H1 (cell line): ENCODE data around the gene ANKRD12. TPM values are rescaled to one million over a fixed set of nuclear protein-coding genes. Genes with fewer than 3 reads are reported as not detected.

Source experiments
- CTCF ChIA-PET: fragments of 300-600 bp; sonication (Branson Sonifier 250); formaldehyde crosslinking; loops from one replicate; lab custom pipeline; 2021; ENCODE audit not compliant: partially characterized antibody; lab: Charles Lee
- POLR2A ChIA-PET: fragments of 300-600 bp; sonication (Branson Sonifier 250); formaldehyde crosslinking; loops from one replicate; lab custom pipeline; 2021; ENCODE audit warnings: inconsistent platforms; ENCODE audit not compliant: partially characterized antibody; lab: Charles Lee
- DNase-seq, 2 experiments: peaks; one replicate each; pipeline versions ENCODE4 v3.0.0 to v3.0.0-alpha.2; 2010 to 2022; ENCODE audit warnings: low spot score in 2 of 2, low read depth in 1 of 2, mixed read lengths in 1 of 2
- FAIRE-seq: peaks from 2 replicates; lab custom pipeline; 2011; peaks lifted over from hg19 to GRCh38; lab: Jason Lieb, UNC
- H2AFZ ChIP-seq: 2 replicates; pipeline ENCODE4 v1.8.1; 2012; ENCODE audit warnings: low read length, inconsistent platforms
- H2AK5ac ChIP-seq: 2 replicates; pipeline ENCODE4 v1.6.1; 2013; ENCODE audit warnings: low read depth, low read length
- H2BK120ac ChIP-seq: replicated peaks from 2 replicates; pipeline ENCODE3; 2013; ENCODE audit warnings: low read depth, low read length, inconsistent platforms
- H2BK12ac ChIP-seq: 2 replicates; pipeline ENCODE4 v1.6.1; 2013; ENCODE audit warnings: low read depth, low read length
- H2BK15ac ChIP-seq: 2 replicates; pipeline ENCODE4 v1.6.1; 2013; ENCODE audit warnings: low read length
- H2BK20ac ChIP-seq: 2 replicates; pipeline ENCODE4 v1.6.1; 2013; ENCODE audit warnings: low read length
- H2BK5ac ChIP-seq: 2 replicates; pipeline ENCODE4 v1.6.1; 2013; ENCODE audit warnings: low read depth, low read length
- H3K14ac ChIP-seq: 2 replicates; pipeline ENCODE4 v1.6.1; 2013; ENCODE audit warnings: inconsistent platforms; ENCODE audit not compliant: insufficient read length
- H3K18ac ChIP-seq: 2 replicates; pipeline ENCODE4 v1.6.1; 2013; ENCODE audit warnings: low read length; ENCODE audit errors: extremely low read depth
- H3K23ac ChIP-seq: 2 replicates; pipeline ENCODE4 v1.6.1; 2013; ENCODE audit warnings: inconsistent platforms; ENCODE audit not compliant: insufficient read length
- H3K23me2 ChIP-seq: 2 replicates; pipeline ENCODE4 v1.6.1; 2013; ENCODE audit warnings: low read depth, low read length
- H3K27ac ChIP-seq: 2 replicates; pipeline ENCODE4 v1.6.1; 2011; ENCODE audit warnings: low read depth, low read length, inconsistent platforms
- H3K27me3 ChIP-seq, 4 experiments: replicated peaks in 1 of 4; 1 replicate in 1 of 4; 2 replicates in 3 of 4; pipeline versions ENCODE4 v1.6.1 to v1.8.1; 2011 to 2013; ENCODE audit warnings: low read length in 3 of 4, mild to moderate bottlenecking in 3 of 4, inconsistent platforms in 2 of 4, mixed read lengths in 2 of 4, moderate library complexity in 1 of 4; ENCODE audit not compliant: control insufficient read depth in 3 of 4, insufficient read depth in 3 of 4; ENCODE audit errors: extremely low read depth in 1 of 4
- H3K36me3 ChIP-seq, 4 experiments: 2 replicates each; pipeline versions ENCODE4 v1.6.1 to v1.8.1; 2011 to 2013; ENCODE audit warnings: mild to moderate bottlenecking in 4 of 4, low read length in 3 of 4, moderate library complexity in 2 of 4, control low read depth in 1 of 4, inconsistent platforms in 1 of 4; ENCODE audit not compliant: insufficient read depth in 4 of 4, control insufficient read depth in 2 of 4
- H3K4ac ChIP-seq: replicated peaks from 2 replicates; pipeline ENCODE3; 2013; ENCODE audit warnings: low read length, low read depth, mixed read lengths, inconsistent platforms; ENCODE audit not compliant: insufficient read length
- H3K4me1 ChIP-seq, 4 experiments: replicated peaks in 1 of 4; 1 replicate in 1 of 4; 2 replicates in 3 of 4; pipeline versions ENCODE4 v1.6.1 to v1.8.1; 2011 to 2013; ENCODE audit warnings: low read length in 3 of 4, inconsistent platforms in 2 of 4, mixed read lengths in 1 of 4; ENCODE audit not compliant: insufficient read depth in 4 of 4, control insufficient read depth in 3 of 4
- H3K4me2 ChIP-seq, 2 experiments: 2 replicates each; pipeline versions ENCODE4 v1.6.1 to v1.8.1; 2011 to 2013; ENCODE audit warnings: low read depth in 2 of 2, low read length in 2 of 2, control low read depth in 1 of 2, inconsistent platforms in 1 of 2, mild to moderate bottlenecking in 1 of 2; ENCODE audit not compliant: insufficient read depth in 1 of 2
- H3K4me3 ChIP-seq, 4 experiments: fragments of 200-600, 300-600 bp in 1 of 4; sonication (generic), shearing (Covaris generic), sonication (Bioruptor Twin) in 1 of 4; 2 replicates each; pipeline versions ENCODE4 v1.5.1 to v1.8.1; 2011 to 2016; ENCODE audit warnings: low read length in 4 of 4, low read depth in 3 of 4, control low read depth in 2 of 4, inconsistent platforms in 2 of 4, mild to moderate bottlenecking in 2 of 4, mixed read lengths in 1 of 4, moderate library complexity in 1 of 4; ENCODE audit not compliant: insufficient read depth in 2 of 4; ENCODE audit errors: extremely low read depth in 1 of 4
- H3K56ac ChIP-seq: replicated peaks from 2 replicates; pipeline ENCODE3; 2013; ENCODE audit warnings: low read depth, mild to moderate bottlenecking, mixed read lengths, low read length, inconsistent platforms; ENCODE audit not compliant: insufficient read length
- H3K79me1 ChIP-seq: 2 replicates; pipeline ENCODE4 v1.6.1; 2013; ENCODE audit warnings: low read depth, low read length, control low read depth
- H3K79me2 ChIP-seq, 2 experiments: 2 replicates each; pipeline versions ENCODE4 v1.6.1 to v1.8.1; 2012 to 2013; ENCODE audit warnings: low read length in 2 of 2, mild to moderate bottlenecking in 2 of 2, inconsistent platforms in 1 of 2; ENCODE audit not compliant: insufficient read depth in 2 of 2, control insufficient read depth in 1 of 2
- H3K9ac ChIP-seq, 4 experiments: replicated peaks in 1 of 4; 1 replicate in 1 of 4; 2 replicates in 3 of 4; pipeline versions ENCODE4 v1.6.1 to v1.8.1; 2011 to 2013; ENCODE audit warnings: low read depth in 3 of 4, low read length in 3 of 4, control low read depth in 2 of 4, mild to moderate bottlenecking in 2 of 4, moderate library complexity in 2 of 4, inconsistent platforms in 1 of 4; ENCODE audit errors: extremely low read depth in 1 of 4
- H3K9me3 ChIP-seq, 2 experiments: 2 replicates each; pipeline versions ENCODE4 v1.6.1 to v1.8.1; 2012 to 2013; ENCODE audit warnings: mild to moderate bottlenecking in 2 of 2, moderate library complexity in 2 of 2, control low read depth in 1 of 2, inconsistent platforms in 1 of 2, low read depth in 1 of 2, low read length in 1 of 2, mixed read lengths in 1 of 2; ENCODE audit not compliant: insufficient read depth in 2 of 2
- H4K20me1 ChIP-seq, 2 experiments: replicated peaks in 1 of 2; 2 replicates each; pipeline versions ENCODE3 to v1.8.1; 2011 to 2013; ENCODE audit warnings: inconsistent platforms in 2 of 2, low read length in 2 of 2, mild to moderate bottlenecking in 1 of 2; ENCODE audit not compliant: insufficient read depth in 2 of 2, control insufficient read depth in 1 of 2
- H4K5ac ChIP-seq: 2 replicates; pipeline ENCODE4 v1.6.1; 2013; ENCODE audit warnings: low read length, low read depth, mixed read lengths, inconsistent platforms; ENCODE audit not compliant: insufficient read length
- H4K8ac ChIP-seq: 2 replicates; pipeline ENCODE4 v1.8.0; 2013; ENCODE audit warnings: mild to moderate bottlenecking, moderate library complexity, low read length, inconsistent platforms; ENCODE audit not compliant: insufficient read depth; ENCODE audit errors: extremely low read depth
- H4K91ac ChIP-seq: replicated peaks from 2 replicates; pipeline ENCODE3; 2013; ENCODE audit warnings: low read length, mixed read lengths, inconsistent platforms; ENCODE audit not compliant: insufficient read length
- ATF3 ChIP-seq: IDR thresholded peaks from 2 replicates; pipeline ENCODE4 v1.6.1; 2011; ENCODE audit warnings: low read depth, mild to moderate bottlenecking, low read length; ENCODE audit not compliant: insufficient read depth
- CBX5 ChIP-seq: fragments of 300-800, 300-1000 bp; sonication (generic); IDR thresholded peaks from 2 replicates; pipeline ENCODE4 v1.7.1; 2016; ENCODE audit warnings: antibody characterized with exemption, low read length, low read depth
- CREB1 ChIP-seq: IDR thresholded peaks from 2 replicates; pipeline ENCODE4 v1.6.1; 2012; ENCODE audit warnings: inconsistent platforms
- EP300 ChIP-seq, 2 experiments: IDR thresholded peaks; 1 replicate in 1 of 2; 2 replicates in 1 of 2; pipeline ENCODE4 v1.6.1; 2011 to 2012; ENCODE audit warnings: low read depth in 2 of 2, low read length in 2 of 2, mild to moderate bottlenecking in 2 of 2, borderline replicate concordance in 1 of 2, inconsistent platforms in 1 of 2, moderate library complexity in 1 of 2
- FOSL1 ChIP-seq: IDR thresholded peaks from 2 replicates; pipeline ENCODE4 v1.6.1; 2011; ENCODE audit warnings: mild to moderate bottlenecking, low read depth, low read length, moderate library complexity; ENCODE audit not compliant: insufficient read depth
- JUND ChIP-seq: IDR thresholded peaks from 2 replicates; pipeline ENCODE4 v1.6.1; 2011; ENCODE audit warnings: mild to moderate bottlenecking, improper control_type of control experiment, low read length
- KDM1A ChIP-seq: fragments of 200-600, 300-600 bp; sonication (generic); IDR thresholded peaks from 2 replicates; pipeline ENCODE4 v1.7.1; 2016; ENCODE audit warnings: mild to moderate bottlenecking, low read length, borderline replicate concordance
- MAX ChIP-seq: IDR thresholded peaks from 2 replicates; pipeline ENCODE4 v1.6.1; 2012; ENCODE audit warnings: inconsistent platforms
- PHF8 ChIP-seq: fragments of 200-600 bp; sonication (generic); conservative IDR thresholded peaks from 2 replicates; pipeline ENCODE4 v1.7.1; 2012; ENCODE audit warnings: low read depth, mild to moderate bottlenecking, inconsistent platforms, low read length, moderate library complexity
- RAD21 ChIP-seq, 2 experiments: IDR thresholded peaks in 1 of 2; conservative IDR thresholded peaks in 1 of 2; 2 replicates each; pipeline ENCODE4 v1.6.1; 2011; ENCODE audit warnings: low read depth in 2 of 2, low read length in 2 of 2, improper control_type of control experiment in 1 of 2, inconsistent platforms in 1 of 2, mild to moderate bottlenecking in 1 of 2, moderate library complexity in 1 of 2
- RBBP5 ChIP-seq: IDR thresholded peaks from 2 replicates; pipeline ENCODE4 v1.7.1; 2012; ENCODE audit warnings: low read depth, mild to moderate bottlenecking, inconsistent platforms, low read length, moderate library complexity, borderline replicate concordance
- SIX5 ChIP-seq: IDR thresholded peaks from 2 replicates; pipeline ENCODE4 v1.6.1; 2011; ENCODE audit warnings: mild to moderate bottlenecking, low read depth, low read length
- SP2 ChIP-seq: IDR thresholded peaks from 2 replicates; pipeline ENCODE4 v1.6.1; 2012; ENCODE audit warnings: mild to moderate bottlenecking, low read length, inconsistent platforms
- WGBS, 2 experiments: shearing (Covaris generic) in 1 of 2; methylation state at CpG; one replicate each; pipeline versions ENCODE4 v1.1.6 to v1.1.7; 2013 to 2015; ENCODE audit warnings: low lambda C conversion rate in 2 of 2, mixed read lengths in 2 of 2, inconsistent platforms in 1 of 2, low coverage in 1 of 2, missing lambda C conversion rate in 1 of 2; ENCODE audit not compliant: insufficient replicate concordance in 2 of 2, insufficient coverage in 1 of 2, insufficient read length in 1 of 2; ENCODE audit errors: extremely low coverage in 1 of 2, missing lambda C conversion rate in 1 of 2; 5-methylcytosine and 5-hydroxymethylcytosine counted together
- polyA plus RNA-seq, 7 experiments: library from polyadenylated mRNA; depleted of rRNA in 3 of 7; stranded (reverse) in 5 of 7; unstranded in 2 of 7; fragments of >200 nt in 5 of 7; fragments of 200-250 nt in 2 of 7; gene quantifications; 1 replicate in 5 of 7; 2 replicates in 1 of 7; 4 replicates in 1 of 7; pipeline versions ENCODE4 v1.2.1 to v1.2.3, GENCODE V29; 2011 to 2013; ENCODE audit warnings: missing spikeins in 2 of 7, mixed read lengths in 2 of 7
- total RNA-seq: library from RNA; stranded (reverse); fragmentation: NEBNext Ultra II Directional; extraction: Animal tissue kit (Norgen Biotek cat#: 25700); gene quantifications from 2 replicates; pipeline ENCODE4 v1.2.1, GENCODE V29; 2021

Gene ANKRD12
- total and polyA plus RNA-seq, 2 of the 8 experiments (the other 6 are each of a cell fraction or from before 2014, with no cell fraction given) = 2.6 to 37.9 TPM

DNA sequence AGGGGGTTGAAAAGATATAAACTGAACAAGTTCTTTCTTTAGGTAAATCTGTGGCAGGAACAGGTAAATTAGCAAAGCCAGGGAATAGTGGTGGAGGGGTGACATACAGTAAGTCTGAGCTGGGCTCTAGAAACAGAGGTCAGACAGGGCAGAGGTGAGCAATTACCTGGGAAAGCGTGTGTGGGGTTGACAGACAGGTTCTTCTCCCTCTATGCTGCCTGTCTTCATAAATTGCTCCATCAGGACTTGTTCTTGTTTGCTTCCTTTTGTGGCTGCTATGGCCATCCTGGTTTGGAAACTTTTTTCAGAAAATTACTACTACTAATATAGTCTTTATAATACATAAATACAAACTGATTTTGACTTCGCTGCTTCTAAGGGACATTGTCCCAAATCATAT is 3.4 kb upstream of the ANKRD12 start:
- Histone ChIP-seq H3K4me2 (no peak overlapping the region), H3K9me3 (no peaks in the 10 kb centered on the region), H2AFZ (no peak overlapping the region), H4K8ac (no peak overlapping the region), H4K20me1 (peaks cover 0 to 7% of the 10 kb centered on the region in 2 experiments), H3K14ac (no peak overlapping the region), H3K36me3 (peaks cover 9 to 67% (median 29%) of the 10 kb centered on the region in 4 experiments), H2BK15ac (no peak overlapping the region), H3K4me1 (peaks cover 0 to 3% (median 1%) of the 10 kb centered on the region in 4 experiments; a peak in 2 of 7 replicates), H3K27me3 (no peaks in the 10 kb centered on the region), H3K79me2 (peaks cover 4 to 11% of the 10 kb centered on the region in 2 experiments), H2BK5ac (no peak overlapping the region), H4K5ac (no peak overlapping the region), H3K23ac (no peak overlapping the region), H3K79me1 (peaks cover 4% of the 10 kb centered on the region; the same call in 1 of the 2 replicates), H3K23me2 (peaks cover 8% of the 10 kb centered on the region), H3K4me3 (no peak overlapping the region), H3K9ac (no peak overlapping the region), H2AK5ac (no peak overlapping the region), H4K91ac (no peak overlapping the region), H2BK120ac (no peak overlapping the region), H3K4ac (no peak overlapping the region), H2BK12ac (no peak overlapping the region), H3K56ac (no peak overlapping the region), H3K18ac (no peak overlapping the region), H3K27ac (no peak overlapping the region), H2BK20ac (no peak overlapping the region)
- WGBS, 2 experiments = 94% methylated on average over 2 of the region's 2 CpGs; no CpG with 5 or more reads in 1 of the 2 experiments
- no peak for DNase-seq
- FAIRE-seq = no peak
- ChIA-PET POLR2A (interaction anchor here (1.2 kb wide), 1 partner anchor 24 kb away, joined by 3 read pairs; no protein-coding TSS in a partner anchor), CTCF (interaction anchor here (0.5 kb wide), 1 partner anchor 709 kb away, joined by 3 read pairs; no protein-coding TSS in a partner anchor)
- TF ChIP-seq SP2 (no peak), KDM1A (no peak), ATF3 (no peak), FOSL1 (no peak), MAX (no peak), RAD21 (IDR thresholded peaks at IDR 0.05 in 1 of 2, conservative IDR thresholded peaks at IDR 0.05 in 1 of 2; ENCODE audit: low read depth in 2 of 2, low read length in 2 of 2) (no peak), SIX5 (no peak), CBX5 (no peak), PHF8 (no peak), EP300 (IDR thresholded peaks at IDR 0.05; ENCODE audit: borderline replicate concordance in 1 of 2, low read depth in 2 of 2, low read length in 2 of 2) (no peak), RBBP5 (no peak), JUND (no peak), CREB1 (no peak)
